Ecto neural progenitor cell (in vitro differentiated cells): ENCODE results near the gene RAX2.
"Not testable (repeated sequence)": the region's sequence is repeated elsewhere in the genome, so short reads cannot be mapped to it uniquely, and the experiment has no call there.

Experiments
- DNase-seq: peaks from one replicate; pipeline ENCODE4 v3.0.0-alpha.2; 2018; ENCODE audit warnings: low spot score

RAX2 gene

DNA sequence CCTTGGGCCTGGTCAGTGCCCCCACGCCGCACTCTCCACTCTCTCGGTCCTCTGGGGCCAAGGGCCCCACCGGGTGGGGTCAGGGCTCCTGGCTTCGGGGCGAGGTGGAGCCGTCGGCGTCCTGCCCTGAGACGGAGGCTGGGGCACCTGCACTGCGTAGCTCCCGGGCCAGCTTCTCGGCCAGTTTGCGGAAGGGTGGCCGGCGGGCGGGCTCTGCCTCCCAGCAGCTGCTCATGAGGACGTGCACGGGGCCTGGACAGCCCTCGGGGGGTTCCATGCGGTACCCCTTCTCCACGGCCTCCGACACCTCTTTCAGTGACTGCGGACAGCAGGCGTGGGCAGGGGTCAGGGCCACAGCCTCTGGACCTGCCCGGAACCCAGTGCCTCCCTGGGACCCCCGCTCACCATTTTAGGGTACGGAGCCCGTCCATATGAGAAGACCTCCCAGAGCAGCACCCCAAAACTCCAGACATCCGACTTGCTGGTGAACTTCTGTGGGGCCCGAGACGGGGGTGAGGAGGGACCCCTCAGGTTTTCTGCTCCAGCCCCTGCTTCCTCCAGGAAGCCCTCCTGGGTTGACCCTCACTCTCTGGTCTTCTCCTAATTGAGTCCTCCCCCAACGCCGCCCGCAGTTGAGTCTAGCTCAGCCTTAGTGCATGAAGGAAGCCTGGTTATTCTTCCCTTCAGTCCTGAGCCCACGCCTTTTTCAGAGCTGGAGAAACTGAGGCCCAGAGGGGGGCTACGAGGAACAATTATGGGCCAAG lies 6.3 kb upstream of the RAX2 start:
- no peak for DNase-seq

DNA sequence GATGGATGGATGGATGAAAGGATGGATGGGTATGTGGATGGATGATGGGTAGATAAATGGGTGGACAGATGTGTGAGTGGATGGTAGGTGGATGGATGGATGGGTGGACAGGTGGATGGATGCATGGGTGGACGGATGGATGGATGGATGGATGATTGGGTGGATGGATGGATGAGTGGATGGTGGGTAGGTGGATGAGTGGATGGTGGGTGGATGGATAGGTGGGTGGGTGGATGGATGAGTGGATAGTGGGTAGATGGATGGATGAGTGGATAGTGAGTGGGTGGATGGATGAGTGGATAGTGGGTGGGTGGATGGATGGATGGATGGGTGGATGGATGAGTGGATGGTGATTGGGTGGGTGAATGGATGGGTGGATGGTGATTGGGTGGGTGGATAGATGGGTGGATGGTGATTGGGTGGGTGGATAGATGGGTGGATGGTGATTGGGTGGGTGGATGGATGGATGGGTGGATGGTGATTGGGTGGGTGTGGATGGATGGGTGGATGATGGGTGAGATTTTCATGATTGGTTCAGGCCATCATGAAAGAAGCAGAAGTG lies 4.5 kb upstream of the RAX2 start:
- no peak for DNase-seq

DNA sequence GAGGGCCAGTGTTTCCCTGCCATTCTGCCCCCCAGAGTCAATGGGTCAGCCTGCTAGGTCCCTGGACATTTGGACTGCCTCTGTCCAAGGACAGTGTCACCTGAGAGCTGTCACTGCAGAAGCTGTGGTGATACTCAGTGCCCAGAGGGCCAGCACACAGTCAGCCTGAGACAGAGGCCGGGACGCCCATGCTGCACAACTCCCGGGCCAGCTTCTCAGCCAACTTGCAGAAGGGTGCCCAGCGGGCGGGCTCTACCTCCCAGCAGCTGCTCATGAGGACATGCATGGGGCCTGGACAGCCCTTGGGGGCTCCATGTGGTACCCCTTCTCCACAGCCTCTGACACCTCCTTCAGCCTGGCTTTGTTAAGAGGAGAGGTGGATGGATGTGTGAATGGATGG lies 3.8 kb upstream of the RAX2 start:
- DNase-seq: no peak

DNA sequence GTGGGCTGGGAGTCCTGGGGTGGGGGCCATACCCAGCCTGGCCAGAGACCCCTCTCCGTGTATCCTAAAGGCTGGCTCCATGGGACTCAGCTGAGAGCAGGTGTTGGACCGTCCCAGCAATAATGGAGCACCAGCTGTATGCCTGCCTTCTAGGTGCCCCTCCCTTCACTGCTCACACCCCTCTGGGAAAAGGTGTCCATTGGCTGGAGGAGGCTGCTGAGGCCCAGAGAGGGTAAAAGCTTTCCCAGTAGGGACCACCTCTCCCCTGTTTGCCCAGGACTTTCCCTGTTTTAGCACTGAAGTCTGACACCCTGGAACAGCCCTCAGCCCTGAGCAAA lies 3.3 kb upstream of the RAX2 start:
- DNase-seq: no peak

DNA sequence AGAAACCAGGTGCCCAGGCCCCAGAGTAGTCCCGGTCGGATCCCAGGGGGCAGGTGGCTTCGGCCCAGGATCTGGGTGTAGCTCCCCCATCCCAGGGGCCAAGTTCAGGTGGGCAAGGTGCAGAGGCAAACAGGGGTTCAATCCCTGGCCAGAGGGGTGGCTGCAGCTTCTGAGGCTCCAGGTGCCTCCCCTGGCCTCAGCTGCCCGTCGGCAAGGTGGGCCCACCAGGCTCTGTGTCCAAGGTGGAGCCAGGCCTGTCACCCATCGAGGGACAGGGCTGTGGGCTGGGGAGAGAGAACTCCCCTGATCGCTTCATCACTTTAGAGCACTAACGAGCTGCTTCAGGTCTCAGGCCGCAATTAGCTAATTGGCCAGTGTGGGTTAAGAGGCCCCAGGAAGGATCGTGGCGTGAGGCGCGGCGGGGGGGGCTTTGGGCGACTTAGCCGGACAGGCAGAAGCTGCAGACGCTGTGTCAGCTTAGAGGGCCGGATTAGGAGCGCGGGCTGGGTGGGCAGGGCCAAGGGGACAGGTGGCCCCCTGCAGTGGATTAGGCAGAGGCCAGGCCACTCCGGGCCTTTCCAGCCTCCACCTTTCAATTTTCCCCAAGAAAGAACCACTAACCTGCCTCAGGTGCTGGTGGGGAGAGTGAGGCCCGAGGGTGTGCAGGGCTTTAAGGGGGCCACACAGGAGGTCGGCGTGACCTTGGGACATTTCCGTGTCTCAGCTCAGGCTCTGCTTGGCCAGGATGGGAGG lies 2.8 kb upstream of the RAX2 start:
- DNase-seq: no peak

DNA sequence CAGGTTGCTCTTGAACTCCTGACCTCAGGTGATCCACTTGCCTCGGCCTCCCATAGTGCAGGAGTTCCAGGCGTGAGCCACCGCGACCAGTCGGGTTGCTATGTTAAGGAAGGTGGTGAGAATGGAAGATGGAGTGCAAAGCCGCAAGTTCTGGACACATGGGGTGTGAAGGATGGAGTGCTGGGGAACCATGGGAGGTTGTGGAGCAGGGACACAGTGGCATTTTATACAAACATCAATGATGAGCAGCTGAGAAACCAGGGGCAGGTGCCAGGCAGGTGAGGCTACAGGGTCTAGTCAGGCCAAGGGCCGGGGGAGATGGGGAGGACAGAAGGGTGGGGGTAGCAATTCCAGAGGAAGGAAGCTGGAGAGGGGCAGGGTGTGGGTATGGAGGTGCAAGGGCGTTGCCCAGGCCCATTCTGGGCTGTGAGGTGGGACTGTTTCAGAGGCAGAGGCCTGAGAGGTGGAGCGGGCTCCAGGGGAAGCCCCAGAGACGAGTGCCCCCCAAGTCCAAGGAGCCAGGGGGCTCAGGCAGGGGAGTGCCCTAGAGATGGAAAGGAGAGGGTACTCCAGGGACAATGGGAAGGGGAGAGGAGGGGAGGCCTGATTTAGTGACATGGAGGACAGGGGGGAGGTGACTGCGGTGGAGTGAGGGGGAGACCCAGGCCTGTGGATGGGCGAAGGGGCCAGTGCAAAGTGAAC lies 1.9 kb upstream of the RAX2 start:
- DNase-seq: no peak

DNA sequence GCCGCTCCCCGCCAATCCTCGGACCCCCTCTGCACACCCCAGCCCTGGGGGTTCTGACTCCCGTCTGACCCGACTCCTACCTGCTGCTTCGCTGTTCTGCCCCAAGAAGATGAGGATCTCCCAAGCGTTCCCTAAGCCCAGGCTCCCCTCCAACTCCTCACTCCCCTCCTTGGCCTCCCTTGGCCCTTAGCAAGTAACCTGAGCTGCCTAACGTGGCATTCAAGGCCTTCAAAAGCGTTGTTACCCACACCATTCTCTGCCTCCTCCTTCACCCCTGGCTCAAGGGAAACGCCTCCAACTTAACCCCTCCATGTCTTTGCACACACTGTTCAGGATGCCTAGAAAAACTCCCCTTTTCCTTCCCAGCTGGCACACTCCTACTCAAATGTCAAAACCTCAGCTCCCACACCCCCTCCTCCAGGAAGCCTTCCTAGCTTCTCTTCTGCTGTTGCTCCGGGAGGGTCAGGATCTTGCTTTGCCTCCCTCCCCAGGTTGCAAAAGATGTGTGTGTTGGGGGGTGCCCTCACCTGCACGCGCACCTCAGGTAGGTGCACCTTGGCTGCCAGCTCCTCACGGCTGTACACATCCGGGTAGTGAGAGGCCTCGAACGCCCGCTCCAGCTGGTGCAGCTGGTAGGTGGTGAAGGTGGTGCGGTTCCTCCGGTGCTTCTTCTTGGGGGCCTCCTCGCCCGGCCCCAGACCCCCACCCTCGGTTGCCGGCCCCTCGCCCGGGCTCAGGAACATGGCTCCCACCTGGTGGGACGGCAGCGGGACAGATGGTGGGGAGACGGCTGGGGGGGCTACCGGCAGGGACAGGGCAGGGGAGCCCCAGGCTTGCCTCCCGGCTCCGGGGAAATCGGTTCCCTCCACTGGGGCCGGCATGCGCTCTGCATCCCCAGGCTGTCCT lies 775 bp downstream of the RAX2 start:
- no peak for DNase-seq

DNA sequence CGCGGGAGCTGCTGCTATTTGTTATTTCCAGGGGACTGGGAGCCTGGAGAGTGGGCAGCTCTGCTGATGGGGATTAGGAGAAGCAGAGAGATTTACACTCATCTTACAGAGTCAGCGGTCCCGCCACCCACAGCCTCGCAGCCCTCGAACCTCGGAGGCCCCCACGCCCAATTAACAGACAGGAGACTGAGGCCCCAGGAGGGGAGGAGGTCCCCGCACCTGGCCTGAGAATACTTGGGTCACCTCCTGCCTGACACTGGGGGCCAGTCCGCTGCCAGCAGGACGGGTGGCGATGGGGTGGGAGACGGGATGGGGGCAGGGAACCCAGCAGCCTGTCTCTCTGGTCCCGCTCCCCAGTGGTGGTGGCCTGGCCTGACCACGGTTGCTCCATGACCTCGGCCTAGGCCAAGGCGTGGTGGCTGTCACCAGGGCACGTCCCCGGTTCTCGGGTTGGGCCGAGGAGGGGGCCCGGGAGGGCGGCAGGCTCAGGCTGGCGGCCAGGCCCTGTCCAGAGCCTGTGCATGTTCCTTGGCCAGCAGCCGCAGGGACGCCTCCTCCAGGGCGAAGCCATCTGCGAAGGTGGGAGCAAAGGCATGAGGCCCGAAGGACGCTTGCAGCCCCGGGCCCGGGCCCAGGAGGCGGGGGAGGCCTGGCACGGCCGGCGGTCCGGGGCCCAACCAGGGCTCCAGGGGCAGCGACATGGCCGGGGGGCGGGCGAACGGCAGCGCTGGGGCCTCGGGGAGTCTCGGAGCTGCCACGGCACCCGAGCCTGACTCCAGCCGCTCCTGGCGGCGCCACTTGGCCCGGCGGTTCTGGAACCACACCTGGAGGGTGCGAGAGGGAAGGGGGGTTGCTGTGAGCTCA lies 1.7 kb downstream of the RAX2 start:
- DNase-seq: no peak

DNA sequence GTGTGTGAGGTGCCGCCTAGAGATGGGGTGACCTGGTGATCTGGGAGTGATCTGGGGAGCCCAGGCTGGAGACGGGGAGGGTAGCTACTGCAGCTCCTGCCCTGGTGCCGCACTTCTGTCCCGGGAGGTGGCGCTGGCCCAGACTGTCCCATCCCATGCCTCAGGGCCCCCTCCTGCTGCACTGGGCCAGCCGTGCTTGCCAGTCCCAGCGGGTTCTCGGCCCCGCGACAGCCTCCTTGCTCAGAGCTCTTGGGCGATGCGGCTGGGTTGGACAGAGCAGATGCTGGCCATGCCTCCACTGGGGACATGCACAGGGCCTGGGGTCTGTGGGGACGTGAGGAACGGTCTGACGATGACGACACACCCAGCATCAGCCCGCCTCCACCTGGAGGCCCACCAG lies 2.5 kb downstream of the RAX2 start:
- DNase-seq: no peak

DNA sequence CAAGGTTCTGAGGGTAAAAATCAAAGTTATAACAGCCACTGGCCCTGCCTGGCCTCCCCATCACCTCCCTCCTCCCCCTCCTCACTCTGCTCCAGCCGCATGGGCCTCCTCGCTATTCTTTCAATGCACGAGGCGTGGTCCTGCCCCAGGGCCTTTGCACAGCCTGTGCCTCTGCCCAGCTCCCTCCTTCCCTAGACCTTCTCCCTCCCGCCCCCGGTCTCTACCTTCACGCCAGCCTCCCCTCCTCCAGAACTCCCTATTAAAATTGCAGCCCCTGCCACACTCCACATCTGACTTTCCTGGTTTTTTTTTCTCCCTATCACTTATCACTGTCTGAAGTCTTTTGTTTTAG lies 3.3 kb downstream of the RAX2 start:
- DNase-seq: no peak

DNA sequence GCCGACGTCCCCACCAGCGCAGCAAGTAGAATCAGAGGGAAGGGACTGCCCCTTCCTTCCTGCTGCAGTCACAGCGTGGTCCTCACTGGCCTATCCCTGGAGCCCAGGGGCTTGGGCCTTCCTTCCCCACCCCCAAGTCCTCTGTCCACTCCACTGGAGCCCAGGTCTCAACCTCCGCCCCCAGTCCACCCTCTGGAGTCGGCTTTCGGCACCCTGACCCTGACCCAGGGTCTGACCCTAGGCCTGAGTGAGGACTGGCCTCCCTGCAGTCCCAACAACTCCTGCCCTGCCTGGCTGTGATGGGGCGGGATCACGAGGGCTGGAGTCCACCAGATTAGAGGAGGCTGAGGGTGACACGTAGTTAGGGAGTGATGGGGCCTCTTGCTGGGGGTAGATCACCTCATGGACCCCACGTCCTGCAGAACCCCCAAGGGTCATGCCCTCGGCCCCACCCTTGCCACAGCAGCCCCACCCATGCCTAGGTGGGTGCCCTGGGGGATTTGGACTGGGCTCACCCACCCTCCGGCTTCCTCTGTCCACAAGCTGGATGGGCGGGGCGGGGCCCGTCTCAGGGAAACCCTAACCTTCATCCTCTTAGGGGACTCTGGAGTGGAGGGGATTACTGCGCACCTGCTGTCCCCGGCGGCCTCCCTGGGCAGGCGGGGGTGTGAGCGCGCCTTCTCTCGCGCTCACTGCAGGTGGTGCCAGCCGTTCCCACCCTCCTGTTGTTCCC lies 3.8 kb downstream of the RAX2 start:
- no peak for DNase-seq

DNA sequence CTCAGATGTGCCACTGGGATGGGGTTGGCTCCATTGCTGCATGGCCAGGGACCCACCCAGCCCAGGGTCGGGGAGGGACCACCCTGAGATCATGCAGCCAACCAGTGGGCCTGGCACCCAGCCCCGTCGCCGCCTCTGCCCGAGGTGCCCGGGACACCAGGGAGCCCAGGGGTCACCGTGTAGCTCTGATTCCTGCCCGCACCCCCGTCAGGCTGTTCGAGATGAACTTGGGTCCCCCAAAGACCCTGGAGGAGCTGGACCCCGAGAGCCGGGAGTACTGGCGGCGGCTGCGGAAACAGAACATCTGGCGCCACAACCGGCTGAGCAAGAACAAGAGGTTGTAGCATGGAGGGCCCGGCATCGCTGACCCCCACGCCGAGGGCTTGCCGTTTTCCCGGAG lies 5.0 kb downstream of the RAX2 start:
- no peak for DNase-seq

DNA sequence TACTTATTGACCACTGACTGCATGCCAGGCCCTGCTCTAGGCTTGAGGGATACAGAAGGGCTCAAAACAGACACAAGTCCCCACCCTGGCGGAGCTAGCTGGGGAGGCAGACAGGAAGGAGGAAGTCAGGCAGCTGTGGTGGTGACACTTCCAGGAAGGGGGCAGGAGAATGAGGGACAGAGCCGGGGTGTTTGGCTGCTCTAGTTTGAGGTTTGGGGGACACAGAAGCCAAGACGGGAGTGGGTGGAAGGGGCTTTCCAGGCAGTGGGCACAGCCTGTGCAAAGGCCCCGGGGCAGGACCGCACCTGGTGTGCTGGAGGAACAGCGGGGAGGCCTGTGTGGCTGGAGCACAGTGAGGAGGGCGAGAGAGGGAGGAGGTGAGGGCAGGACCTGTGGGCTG lies 5.5 kb downstream of the RAX2 start:
- DNase-seq: no peak

DNA sequence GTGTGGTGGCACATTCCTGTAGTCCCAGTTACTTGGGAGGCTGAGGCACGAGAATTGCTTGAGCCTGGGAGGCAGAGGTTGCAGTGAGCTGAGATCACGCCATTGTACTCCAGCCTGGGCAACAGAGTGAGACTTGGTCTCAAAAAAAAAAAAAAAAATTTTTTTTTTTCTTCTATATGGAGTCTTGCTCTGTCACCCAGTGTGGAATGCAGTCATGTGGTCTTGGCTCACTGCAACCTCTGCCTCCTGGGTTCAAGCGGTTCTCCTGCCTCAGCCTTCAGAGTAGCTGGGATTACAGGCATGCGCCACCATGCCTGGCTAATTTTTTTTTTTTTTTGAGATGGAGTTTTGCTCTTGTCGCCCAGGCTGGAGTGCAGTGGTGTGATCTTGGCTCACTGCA lies 6.3 kb downstream of the RAX2 start:
- not testable (repeated sequence) for DNase-seq

DNA sequence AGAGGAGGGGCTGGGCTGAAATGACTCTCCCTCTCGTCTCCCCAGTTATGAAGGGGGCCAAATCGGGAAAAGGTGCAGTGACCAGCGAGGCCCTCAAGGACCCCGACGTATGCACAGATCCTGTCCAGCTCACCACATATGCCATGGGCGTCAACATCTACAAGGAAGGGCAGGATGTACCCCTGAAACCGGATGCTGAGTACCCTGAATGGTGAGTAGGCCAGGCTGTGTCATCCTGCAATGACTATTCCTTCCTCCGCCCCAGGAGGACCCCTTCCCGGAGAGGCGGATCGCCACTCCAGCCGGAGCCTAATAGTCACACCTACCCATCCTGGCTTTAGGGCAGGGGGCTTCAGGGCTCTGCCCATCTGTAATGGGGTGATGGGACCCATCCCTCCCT lies 6.9 kb downstream of the RAX2 start:
- DNase-seq: no peak

DNA sequence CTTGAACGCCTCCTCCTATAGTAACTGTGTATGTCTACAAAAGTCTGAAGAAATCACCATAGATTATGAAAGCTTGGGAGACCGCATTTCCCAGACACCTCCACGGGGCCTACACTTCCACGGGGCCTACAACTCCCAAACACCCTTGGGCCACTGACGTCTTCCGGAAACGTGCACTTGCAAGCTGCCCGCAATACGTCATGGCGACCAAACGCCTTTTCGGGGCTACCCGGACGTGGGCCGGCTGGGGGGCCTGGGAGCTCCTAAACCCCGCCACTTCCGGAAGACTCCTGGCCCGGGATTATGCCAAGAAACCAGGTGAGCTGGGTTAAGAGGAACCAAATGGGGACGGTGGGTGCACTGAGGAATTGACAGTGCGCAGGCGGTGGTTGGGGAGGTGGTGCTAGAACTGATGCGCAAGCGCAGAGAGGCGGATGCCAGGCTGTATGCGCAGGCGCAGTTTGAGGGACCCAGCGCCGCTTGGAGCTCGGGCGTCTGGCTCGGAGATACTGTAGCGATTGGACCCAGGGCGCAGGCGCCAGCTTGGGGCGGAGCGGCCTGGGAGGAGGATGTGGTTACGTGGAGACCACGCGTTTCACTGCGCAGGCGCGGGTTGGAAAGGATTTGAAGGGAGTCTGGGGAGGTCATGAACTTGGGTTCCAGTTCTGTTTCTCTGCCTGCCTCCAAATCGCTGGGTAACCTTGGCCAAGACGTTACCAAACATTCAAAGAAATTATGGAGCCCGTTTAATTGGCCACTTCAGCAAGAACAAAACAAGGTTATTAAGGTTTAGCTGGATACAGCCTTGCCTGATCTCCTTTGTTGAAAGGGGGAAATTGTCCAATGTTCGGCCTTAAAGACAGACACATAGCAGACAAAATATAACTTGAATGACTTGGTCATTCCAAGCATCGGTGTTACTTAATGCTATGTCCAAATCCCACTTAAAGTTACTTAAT lies 9.2 kb downstream of the RAX2 start, which contains the start of gene MRPL54:
TSS of gene MRPL54 (plus strand) at position 182 of the 959 bp plus-strand sequence. CDS start at position 201, 19 bp downstream.
- peak; percentile 99 for DNase-seq

DNA sequence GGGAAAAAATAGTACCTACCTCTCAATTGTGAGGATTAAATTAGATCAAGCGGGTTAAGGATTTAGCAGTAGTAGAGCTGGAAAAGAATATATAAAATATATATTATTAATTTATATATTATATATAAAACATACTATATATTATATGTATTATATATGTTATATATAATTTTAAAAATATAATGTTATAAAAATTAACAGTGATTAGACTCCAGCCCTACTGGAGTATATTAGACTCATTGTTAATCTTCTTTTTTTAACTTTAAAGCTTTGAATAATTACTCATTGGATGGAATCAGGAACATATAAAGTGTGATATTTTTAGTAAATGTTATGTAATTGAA lies 9.9 kb downstream of the RAX2 start:
- DNase-seq: no peak

DNA sequence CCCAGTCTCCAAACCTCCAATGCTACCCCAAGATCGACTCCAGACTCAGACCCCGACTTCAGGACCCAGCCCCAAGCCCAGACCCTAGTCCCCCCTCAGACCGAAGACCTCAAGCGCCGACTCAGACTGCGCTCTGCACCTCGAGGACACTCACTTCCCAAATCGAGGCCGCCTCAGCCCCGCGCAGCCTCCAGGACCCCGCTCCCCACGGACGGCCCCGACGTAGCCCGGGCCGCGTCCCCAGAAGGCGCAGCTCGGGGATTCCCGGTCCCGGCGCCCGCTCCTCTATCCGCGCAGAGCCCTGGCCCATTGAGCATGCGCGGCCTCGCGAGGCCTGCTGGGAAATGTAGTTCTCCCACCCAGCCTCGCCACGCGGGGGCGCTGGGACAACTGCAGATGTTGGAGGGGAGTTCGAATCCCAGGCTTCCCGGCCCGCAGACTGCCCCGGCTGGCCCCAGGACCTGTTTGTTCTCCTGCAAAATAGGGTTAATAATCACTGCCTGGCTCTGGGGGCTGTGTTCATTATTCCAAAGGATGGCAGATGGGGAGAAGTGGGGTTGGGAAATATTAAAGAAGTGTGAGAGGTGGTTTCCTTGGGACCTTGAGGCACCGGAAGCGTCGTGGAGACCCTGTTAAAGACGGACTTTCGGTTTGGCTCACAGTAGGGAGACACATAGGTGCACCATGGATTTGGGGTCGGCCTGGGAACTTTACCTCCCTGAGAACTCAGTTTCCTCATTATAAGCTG lies 10.5 kb downstream of the RAX2 start, which contains the start of gene APBA3:
TSS of gene APBA3 (minus strand) at position 311 of the 748 bp plus-strand sequence. CDS start 1,428 bp downstream, outside the sequence.
- peak; percentile 97 for DNase-seq
